Right lobe of liver (tissue), 6 donors: ENCODE data around the gene ARFGAP2. TPM values are rescaled to one million over a fixed set of nuclear protein-coding genes. Genes with fewer than 3 reads are reported as not detected.

Experiments used
- ATAC-seq, 4 donors: fragments of 200-7000 bp; cut with Tn5 transposase; one replicate each; pipeline ENCODE4 v1.9.1; 2020; ENCODE audit warnings: mild to moderate bottlenecking in 4 of 4, moderate library complexity in 4 of 4
- DNase-seq, 3 donors: peaks; one replicate each; pipeline ENCODE4 v3.0.0-alpha.2; 2020
- H3K27ac ChIP-seq, 3 donors: fragments of 200-600 bp; one replicate each; pipeline ENCODE4 v1.8.0; 2022
- H3K27me3 ChIP-seq, 2 donors: fragments of 200-600 bp; one replicate each; pipeline ENCODE4 v1.8.0; 2022
- H3K36me3 ChIP-seq, 4 donors: fragments of 200-600 bp; sonication (generic) in 1 of 4; one replicate each; pipeline versions ENCODE4 v1.5.1 to v1.8.0; 2017 to 2022; ENCODE audit warnings: control low read depth in 1 of 4
- H3K4me1 ChIP-seq, 4 donors: fragments of 200-600 bp; sonication (generic) in 1 of 4; one replicate each; pipeline versions ENCODE4 v1.5.1 to v1.8.0; 2017 to 2022; ENCODE audit warnings: control low read depth in 1 of 4
- H3K4me3 ChIP-seq, 3 donors: fragments of 200-600 bp; one replicate each; pipeline ENCODE4 v1.8.0; 2022
- H3K9me3 ChIP-seq, 4 donors: fragments of 200-600 bp; sonication (generic) in 1 of 4; one replicate each; pipeline versions ENCODE4 v1.5.1 to v1.8.0; 2017 to 2022; ENCODE audit warnings: control low read depth in 1 of 4
- POLR2A ChIP-seq: fragments of 450-650 bp; IDR thresholded peaks from one replicate; pipeline ENCODE4 v1.6.1; 2017; ENCODE audit warnings: antibody characterized with exemption, mild to moderate bottlenecking
- WGBS: methylation state at CpG from one replicate; pipeline ENCODE4 v1.1.6; 2018; ENCODE audit warnings: low coverage, low lambda C conversion rate; ENCODE audit not compliant: insufficient coverage; ENCODE audit errors: missing lambda C conversion rate; 5-methylcytosine and 5-hydroxymethylcytosine counted together
- intact Hi-C, 2 donors: fragments of 100-400 bp; cut with DNase I; formaldehyde crosslinking; loops; one replicate each; pipeline versions ENCODE4 v1.11.2 to v1.14.1; 2022
- total RNA-seq, 6 experiments: library from RNA; depleted of rRNA in 2 of 6; stranded (reverse); fragments of >200 nt in 2 of 6; fragmentation: NEBNext Ultra II Directional in 3 of 6; extraction: Animal tissue kit (Norgen Biotek cat#: 25700) in 3 of 6; gene quantifications; one replicate each; pipeline versions ENCODE4 v1.1.0 to v1.2.4, GENCODE V29; 2016 to 2023
- TF ChIP-seq, protein P1 (sequence below), 4 donors: fragments of 200-600 bp in 3 of 4; fragments of 450-650 bp in 1 of 4; IDR thresholded peaks; one replicate each; pipeline versions ENCODE4 v1.5.1 to v1.8.0; 2016 to 2022; ENCODE audit warnings: antibody characterized with exemption in 4 of 4, mild to moderate bottlenecking in 2 of 4
- donor health status: DM: no; HTN: yes; CAD: no.
- donor health status: DM: no; HTN: no; CAD: no.
- donor health status: DM: no; HTN: no; CAD: no.
- donor health status: DM: no; HTN: yes; CAD: no.
- donor health status: DM: no; HTN: yes; CAD: no.

Gene ARFGAP2
- total RNA-seq, 6 experiments from 2014 or later, result 37.7 to 64.4 (median 62.1) TPM

DNA sequence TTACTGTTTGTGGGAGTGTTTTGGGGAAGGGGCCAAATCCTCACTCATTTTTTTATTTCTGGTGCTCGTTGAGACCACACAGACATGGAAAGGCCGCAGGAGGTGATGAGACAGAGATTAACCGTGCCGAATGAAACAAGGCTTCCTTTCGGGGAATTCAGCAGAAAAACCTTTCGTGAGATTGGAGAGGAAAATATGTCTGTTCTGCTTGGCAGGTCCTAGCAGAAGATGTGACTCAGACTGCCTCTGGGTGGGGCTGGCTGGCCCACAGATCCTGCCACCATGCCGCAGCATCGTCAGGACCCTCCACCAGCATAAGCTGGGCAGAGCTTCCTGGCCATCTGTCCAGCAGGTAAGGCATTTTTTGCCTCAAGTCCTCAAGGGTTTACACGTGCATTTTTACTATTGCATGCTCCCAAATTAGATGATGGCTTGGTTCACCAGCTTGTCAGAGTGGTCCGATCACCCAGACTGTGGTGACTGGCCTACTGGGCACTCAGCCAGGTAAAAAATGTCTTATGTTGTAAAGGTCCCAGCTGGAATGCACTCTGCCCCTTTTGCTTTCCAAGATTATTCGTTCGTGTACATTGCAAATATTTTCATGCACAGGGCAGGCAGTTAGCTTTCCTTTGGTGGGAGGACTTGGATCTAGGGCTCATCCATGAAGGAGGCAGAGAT is 39.6 kb upstream of the ARFGAP2 start:
- no peak for DNase-seq

DNA sequence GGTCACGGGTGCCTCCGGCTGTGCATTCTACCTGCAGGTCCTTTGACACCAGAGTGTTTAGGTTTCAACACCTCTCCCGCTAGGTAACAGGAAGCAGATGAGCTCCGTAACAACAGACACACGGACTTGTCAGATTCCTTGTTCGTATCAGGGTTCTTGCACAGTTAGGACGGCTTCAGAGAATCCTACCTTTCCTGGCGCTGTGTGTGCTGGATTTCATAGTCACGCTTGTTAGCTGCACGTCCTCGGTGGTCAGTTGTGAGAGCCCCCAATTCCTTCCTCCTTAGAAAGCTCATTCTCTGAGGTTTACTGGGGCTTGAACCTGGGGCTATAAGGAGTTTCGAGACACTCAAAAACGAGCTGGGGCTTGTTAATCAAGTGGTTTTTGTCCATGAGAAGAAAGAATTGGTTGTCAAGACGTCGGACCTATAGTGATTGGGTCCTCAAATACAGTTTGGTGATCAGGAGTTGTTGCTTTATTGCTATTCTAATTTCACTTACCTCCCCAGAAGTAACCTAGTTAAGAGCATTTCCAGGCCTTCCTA is 38.8 kb upstream of the ARFGAP2 start:
- Histone ChIP-seq H3K9me3 (no peaks in the 10 kb centered on the region), H3K27me3 (no peaks in the 10 kb centered on the region), H3K4me3 (peak overlapping the region; percentile 62 to 89 (median 64)), H3K27ac (peak overlapping the region; percentile 86 to 89 (median 89)), H3K36me3 (no peaks in the 10 kb centered on the region), H3K4me1 (peaks cover 0 to 17% (median 6%) of the 10 kb centered on the region in 4 donors)
- 3% methylated on average over 10 of the region's 15 CpGs for WGBS
- ATAC-seq, result peak in 1 of 4 donors; percentile 44
- intact Hi-C loops, result no loop called here
- DNase-seq, result no peak
- TF ChIP-seq, protein P1, sequence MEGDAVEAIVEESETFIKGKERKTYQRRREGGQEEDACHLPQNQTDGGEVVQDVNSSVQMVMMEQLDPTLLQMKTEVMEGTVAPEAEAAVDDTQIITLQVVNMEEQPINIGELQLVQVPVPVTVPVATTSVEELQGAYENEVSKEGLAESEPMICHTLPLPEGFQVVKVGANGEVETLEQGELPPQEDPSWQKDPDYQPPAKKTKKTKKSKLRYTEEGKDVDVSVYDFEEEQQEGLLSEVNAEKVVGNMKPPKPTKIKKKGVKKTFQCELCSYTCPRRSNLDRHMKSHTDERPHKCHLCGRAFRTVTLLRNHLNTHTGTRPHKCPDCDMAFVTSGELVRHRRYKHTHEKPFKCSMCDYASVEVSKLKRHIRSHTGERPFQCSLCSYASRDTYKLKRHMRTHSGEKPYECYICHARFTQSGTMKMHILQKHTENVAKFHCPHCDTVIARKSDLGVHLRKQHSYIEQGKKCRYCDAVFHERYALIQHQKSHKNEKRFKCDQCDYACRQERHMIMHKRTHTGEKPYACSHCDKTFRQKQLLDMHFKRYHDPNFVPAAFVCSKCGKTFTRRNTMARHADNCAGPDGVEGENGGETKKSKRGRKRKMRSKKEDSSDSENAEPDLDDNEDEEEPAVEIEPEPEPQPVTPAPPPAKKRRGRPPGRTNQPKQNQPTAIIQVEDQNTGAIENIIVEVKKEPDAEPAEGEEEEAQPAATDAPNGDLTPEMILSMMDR (IDR thresholded peaks at IDR 0.05), result no peak
- peak; percentile 16 for TF ChIP-seq POLR2A

More for the DNA sequence above, 39.6 kb upstream of the ARFGAP2 start:
- intact Hi-C loops, result no loop called here
- TF ChIP-seq, protein P1 (IDR thresholded peaks at IDR 0.05), result peak in 1 of 4 donors; percentile 6
- TF ChIP-seq POLR2A, result no peak
- Histone ChIP-seq H3K36me3 (no peaks in the 10 kb centered on the region), H3K27ac (peak overlapping the region in 2 of 3 donors; percentile 7 to 86), H3K4me1 (peaks cover 0 to 17% (median 6%) of the 10 kb centered on the region in 4 donors), H3K4me3 (peak overlapping the region; percentile 62 to 89 (median 64)), H3K27me3 (no peaks in the 10 kb centered on the region), H3K9me3 (no peaks in the 10 kb centered on the region)
- WGBS, result 18% methylated on average over 12 of the region's 12 CpGs
- peak in 1 of 4 donors; percentile 5 for ATAC-seq

DNA sequence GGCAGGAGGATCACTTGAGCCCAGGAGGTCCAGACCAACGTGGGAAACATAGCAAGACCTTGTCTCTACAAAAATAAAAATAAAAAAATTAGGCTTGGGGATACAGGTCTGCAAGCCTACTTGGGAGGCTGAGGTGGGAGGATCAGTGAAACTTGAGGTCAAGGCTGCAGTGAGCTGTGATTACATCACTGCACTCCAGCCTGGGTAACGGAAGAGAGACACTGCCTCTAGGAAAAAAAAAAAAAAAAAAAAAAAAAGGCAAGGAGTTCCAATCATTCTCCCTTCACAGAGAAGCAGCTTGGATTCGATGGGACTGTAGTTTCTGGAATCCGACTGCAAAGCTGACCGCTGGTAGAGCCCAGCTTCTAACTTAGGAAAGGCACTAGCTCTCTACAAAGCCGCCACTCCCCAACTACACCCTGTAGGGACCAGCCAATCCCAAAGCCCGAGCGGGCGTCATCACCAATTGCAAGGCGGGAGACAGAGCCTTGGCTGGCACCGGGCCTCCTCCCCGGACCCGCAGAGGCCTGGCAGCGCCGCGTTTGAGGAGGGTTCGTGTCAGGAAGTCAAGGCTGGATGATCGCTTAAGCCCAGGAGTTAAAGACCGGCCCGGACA is 37.4 kb upstream of the ARFGAP2 start:
- H3K27ac ChIP-seq, result peak overlapping the region; percentile 86 to 89 (median 89)
- no peaks in the 10 kb centered on the region for H3K36me3 ChIP-seq
- H3K4me1 ChIP-seq, result peaks cover 0 to 17% (median 6%) of the 10 kb centered on the region in 4 donors
- peak; percentile 95 to 97 (median 96) for DNase-seq
- TF ChIP-seq POLR2A, result peak; percentile 70
- TF ChIP-seq, protein P1 (IDR thresholded peaks at IDR 0.05), result no peak
- H3K27me3 ChIP-seq, result no peaks in the 10 kb centered on the region
- peak overlapping the region; percentile 62 to 89 (median 64) for H3K4me3 ChIP-seq
- ATAC-seq, result peak; percentile 87 to 95 (median 90)
- H3K9me3 ChIP-seq, result no peaks in the 10 kb centered on the region
- WGBS, result 8% methylated on average over 10 of the region's 20 CpGs
- intact Hi-C loops, result no loop called here

DNA sequence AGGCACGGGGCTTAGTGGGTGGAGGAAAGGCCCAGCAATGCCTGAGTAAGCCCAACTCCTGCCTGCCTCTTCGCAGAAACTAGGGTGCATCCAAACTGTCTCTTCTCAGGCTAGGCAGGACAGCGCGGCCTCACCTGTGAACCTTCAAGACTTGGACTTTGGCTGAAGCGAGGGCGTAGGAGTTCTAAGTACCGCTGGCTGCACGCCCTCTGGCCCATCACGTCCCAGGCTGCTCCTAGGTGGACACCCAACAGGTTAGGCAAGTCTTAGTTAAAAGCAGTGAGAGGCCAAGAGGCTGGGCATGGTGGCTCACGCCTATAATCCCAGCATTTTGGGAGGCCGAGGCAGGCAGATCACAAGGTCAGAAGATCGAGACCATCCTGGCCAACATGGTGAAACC is 36.3 kb upstream of the ARFGAP2 start:
- H3K27ac ChIP-seq, result no peak overlapping the region
- no peaks in the 10 kb centered on the region for H3K27me3 ChIP-seq
- peak in 1 of 3 donors; percentile 67 for DNase-seq
- ATAC-seq, result no peak
- 58% methylated on average over 4 of the region's 12 CpGs for WGBS
- no peaks in the 10 kb centered on the region for H3K9me3 ChIP-seq
- no peaks in the 10 kb centered on the region for H3K36me3 ChIP-seq
- intact Hi-C loops, result no loop called here
- TF ChIP-seq, protein P1 (IDR thresholded peaks at IDR 0.05), result no peak
- TF ChIP-seq POLR2A, result no peak
- H3K4me1 ChIP-seq, result peaks cover 0 to 25% (median 6%) of the 10 kb centered on the region in 4 donors
- no peak overlapping the region for H3K4me3 ChIP-seq
